Upper lobe of right lung (tissue), 1 donor: Measurements from ENCODE around the gene STX18. TPM values are rescaled to one million over a fixed set of nuclear protein-coding genes. Genes with fewer than 3 reads are reported as not detected.

Source experiments
- ATAC-seq: fragments of 200-7000 bp; cut with Tn5 transposase; one replicate; pipeline ENCODE4 v1.9.1; 2020; ENCODE audit warnings: mild to moderate bottlenecking, moderate library complexity
- DNase-seq: peaks from one replicate; pipeline ENCODE4 v3.0.0-alpha.2; 2020
- H3K27ac ChIP-seq: fragments of 200-600 bp; one replicate; pipeline ENCODE4 v1.8.0; 2022
- H3K27me3 ChIP-seq: fragments of 200-600 bp; one replicate; pipeline ENCODE4 v1.8.0; 2022; ENCODE audit warnings: mild to moderate bottlenecking
- H3K36me3 ChIP-seq: fragments of 200-600 bp; one replicate; pipeline ENCODE4 v1.8.0; 2022
- H3K4me1 ChIP-seq: fragments of 200-600 bp; one replicate; pipeline ENCODE4 v1.8.0; 2022
- H3K4me3 ChIP-seq: fragments of 200-600 bp; one replicate; pipeline ENCODE4 v1.8.0; 2022; ENCODE audit warnings: mild to moderate bottlenecking
- H3K9me3 ChIP-seq: fragments of 200-600 bp; one replicate; pipeline ENCODE4 v1.8.0; 2022
- intact Hi-C: fragments of 100-400 bp; cut with DNase I; formaldehyde crosslinking; loops from one replicate; pipeline ENCODE4 v1.11.0; 2022
- long read RNA-seq: library from polyadenylated mRNA; unstranded; transcript quantifications from one replicate; pipeline ENCODE4 v2.0.0, GENCODE V29; 2021
- total RNA-seq: library from RNA; stranded (reverse); fragmentation: NEBNext Ultra II Directional; extraction: Animal tissue kit (Norgen Biotek cat#: 25700); gene quantifications from one replicate; pipeline ENCODE4 v1.2.1, GENCODE V29; 2021
- TF ChIP-seq, protein P1 (sequence below): fragments of 200-600 bp; IDR thresholded peaks from one replicate; pipeline ENCODE4 v1.8.0; 2022; ENCODE audit warnings: antibody characterized with exemption
- donor health status: DM: no; HTN: yes; CAD: no; lungs with severe emphysema.

STX18 gene
- total RNA-seq: 22.1 TPM
- long read RNA-seq, transcript STX18-201 (11 exons, 2,138 nt): major isoform, 43 of 52 reads
- long read RNA-seq, partial matches to known transcripts: 1 of 52 reads
- long read RNA-seq, other reads (novel, unspliced or antisense): 8 of 52 reads

DNA sequence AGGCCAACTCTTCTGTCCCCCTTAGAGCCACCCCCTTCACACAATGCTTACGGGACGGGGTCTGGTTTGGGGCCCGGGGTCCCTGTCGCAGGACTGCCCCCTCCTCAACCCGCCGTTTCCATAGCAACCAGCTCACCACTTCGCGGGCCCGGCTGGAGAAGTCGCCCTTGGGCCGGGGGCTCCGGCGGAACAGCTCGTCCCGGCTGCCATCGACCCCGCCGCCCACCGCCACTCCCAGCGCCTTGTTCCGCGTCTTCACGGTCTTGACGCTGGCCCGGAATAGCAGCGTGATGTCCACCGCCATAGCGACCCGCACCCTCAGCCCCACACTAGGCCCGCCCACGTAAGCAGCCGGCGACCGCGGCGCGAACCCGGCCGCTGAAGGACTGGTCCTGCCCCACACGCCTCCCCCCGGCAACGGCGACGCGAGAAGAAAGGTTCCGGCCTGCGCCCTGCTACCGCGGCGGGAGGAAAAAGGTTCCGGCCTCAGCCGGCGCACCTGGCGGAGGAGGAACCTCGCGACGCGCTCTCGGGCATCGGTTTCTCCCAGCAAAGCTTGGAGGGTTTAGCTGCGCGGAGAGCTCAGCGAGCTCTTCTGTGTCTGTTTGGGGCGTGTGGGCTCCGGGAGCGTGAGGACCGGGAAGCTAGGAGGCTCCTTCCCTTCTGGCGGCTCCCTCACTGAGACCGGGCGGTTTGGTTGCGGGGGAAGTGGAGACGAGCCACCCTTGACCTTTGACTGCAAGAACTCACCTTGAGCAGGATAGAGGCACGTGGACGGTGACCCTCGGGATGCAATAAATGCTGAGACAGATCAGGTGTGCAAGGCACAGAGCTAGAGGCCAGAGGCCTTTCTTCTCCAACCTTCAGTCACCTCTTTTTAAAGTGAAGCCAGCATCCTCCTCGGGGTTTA, at the start of gene STX18:
Gene STX18, minus strand, starts transcription at position 388 of the 910 bp plus-strand sequence. Its CDS starts 84 bp downstream, at position 304.
- peak within 1 kb of the TSS; percentile 94 for H3K4me3 ChIP-seq
- H3K36me3 ChIP-seq: no peaks in the 10 kb centered on the region
- no peaks in the 10 kb centered on the region for H3K27me3 ChIP-seq
- H3K27ac ChIP-seq: peak within 1 kb of the TSS; percentile 93
- peaks cover 32% of the 10 kb centered on the region for H3K4me1 ChIP-seq
- intact Hi-C loops: no loop called here
- peak; percentile 98 for ATAC-seq
- H3K9me3 ChIP-seq: no peaks in the 10 kb centered on the region
- TF ChIP-seq, protein P1, sequence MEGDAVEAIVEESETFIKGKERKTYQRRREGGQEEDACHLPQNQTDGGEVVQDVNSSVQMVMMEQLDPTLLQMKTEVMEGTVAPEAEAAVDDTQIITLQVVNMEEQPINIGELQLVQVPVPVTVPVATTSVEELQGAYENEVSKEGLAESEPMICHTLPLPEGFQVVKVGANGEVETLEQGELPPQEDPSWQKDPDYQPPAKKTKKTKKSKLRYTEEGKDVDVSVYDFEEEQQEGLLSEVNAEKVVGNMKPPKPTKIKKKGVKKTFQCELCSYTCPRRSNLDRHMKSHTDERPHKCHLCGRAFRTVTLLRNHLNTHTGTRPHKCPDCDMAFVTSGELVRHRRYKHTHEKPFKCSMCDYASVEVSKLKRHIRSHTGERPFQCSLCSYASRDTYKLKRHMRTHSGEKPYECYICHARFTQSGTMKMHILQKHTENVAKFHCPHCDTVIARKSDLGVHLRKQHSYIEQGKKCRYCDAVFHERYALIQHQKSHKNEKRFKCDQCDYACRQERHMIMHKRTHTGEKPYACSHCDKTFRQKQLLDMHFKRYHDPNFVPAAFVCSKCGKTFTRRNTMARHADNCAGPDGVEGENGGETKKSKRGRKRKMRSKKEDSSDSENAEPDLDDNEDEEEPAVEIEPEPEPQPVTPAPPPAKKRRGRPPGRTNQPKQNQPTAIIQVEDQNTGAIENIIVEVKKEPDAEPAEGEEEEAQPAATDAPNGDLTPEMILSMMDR: no peak
- peak; percentile 95 for DNase-seq

DNA sequence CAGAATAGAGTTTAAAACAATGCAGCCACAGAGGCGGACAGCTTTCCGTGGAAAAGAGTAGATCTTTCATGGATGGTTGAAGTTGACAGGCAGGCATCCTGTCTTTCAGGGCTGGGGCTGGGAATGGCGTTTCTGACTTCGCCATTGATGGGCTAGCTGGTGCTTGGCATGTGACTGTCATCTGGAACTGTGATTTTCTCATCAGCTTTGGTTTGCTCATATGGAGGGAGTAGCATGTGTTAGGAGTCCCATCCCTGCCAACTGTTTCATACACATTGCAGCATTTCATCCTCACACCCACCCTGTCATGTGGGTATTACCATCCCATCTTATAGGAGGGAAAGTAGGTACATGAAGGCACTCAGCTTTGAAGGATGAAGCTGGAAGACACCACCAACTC, 49.2 kb upstream of the STX18 start:
- Histone ChIP-seq H3K27me3 (no peaks in the 10 kb centered on the region), H3K36me3 (no peaks in the 10 kb centered on the region), H3K4me3 (no peak overlapping the region), H3K9me3 (peaks cover 8% of the 10 kb centered on the region), H3K27ac (no peak overlapping the region), H3K4me1 (no peaks in the 10 kb centered on the region)
- intact Hi-C loops: no loop called here
- TF ChIP-seq, protein P1: no peak
- no peak for DNase-seq
- no peak for ATAC-seq

DNA sequence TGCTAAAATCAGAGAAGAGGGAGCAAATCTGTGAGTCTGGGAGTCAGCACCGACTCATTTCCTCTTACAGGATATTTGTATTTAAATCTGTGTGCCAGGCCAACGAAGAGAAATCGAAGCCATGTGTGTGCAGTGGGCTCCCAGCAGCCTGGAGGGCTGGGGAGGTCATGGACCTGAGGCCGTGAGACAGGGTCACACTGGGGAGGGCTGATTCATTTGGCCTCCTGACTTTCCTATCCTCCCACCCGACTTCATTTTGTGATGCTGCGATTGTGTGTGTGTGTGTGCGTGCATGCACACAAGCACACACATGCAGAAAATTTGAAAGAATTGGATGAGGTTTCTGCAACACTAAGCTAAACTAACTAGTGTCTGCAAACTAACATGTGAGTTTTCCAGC, 48.7 kb upstream of the STX18 start:
- Histone ChIP-seq H3K4me1 (no peaks in the 10 kb centered on the region), H3K4me3 (no peak overlapping the region), H3K27ac (no peak overlapping the region), H3K27me3 (no peaks in the 10 kb centered on the region), H3K9me3 (peaks cover 6% of the 10 kb centered on the region), H3K36me3 (no peaks in the 10 kb centered on the region)
- DNase-seq: no peak
- TF ChIP-seq, protein P1: no peak
- intact Hi-C loops: no loop called here
- ATAC-seq: no peak

DNA sequence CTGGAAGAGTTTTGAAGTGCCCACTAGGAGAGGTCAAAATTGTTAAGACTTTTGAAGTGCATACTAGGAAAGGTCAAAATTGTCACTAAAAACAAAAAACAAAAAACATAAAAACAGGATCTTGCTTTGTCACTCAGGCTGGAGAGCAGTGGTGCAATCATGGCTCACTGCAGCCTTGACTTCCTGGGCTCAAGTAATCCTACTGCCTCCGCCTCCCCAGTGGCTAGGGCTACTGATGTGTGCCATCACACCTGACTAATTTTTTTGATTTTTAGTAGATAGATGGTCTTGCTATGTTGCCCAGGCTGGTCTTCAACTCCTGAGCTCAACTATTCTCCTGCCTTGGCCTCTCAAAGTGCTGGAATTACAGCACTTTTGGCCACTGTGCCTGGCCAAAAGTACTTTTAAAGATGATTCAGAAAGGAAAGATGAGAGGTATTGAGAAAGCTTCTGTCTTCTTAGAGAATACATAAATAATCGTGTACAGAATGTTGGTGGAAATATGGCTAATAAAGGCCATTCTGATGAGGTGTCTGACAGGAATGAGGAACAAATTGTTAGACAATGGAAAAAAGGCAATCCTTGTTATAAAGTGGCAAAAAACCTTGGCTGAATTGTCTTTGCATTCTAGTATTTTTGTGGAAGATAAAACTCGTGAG, 43.3 kb upstream of the STX18 start:
- intact Hi-C loops: no loop called here
- TF ChIP-seq, protein P1: no peak
- no peak for ATAC-seq

DNA sequence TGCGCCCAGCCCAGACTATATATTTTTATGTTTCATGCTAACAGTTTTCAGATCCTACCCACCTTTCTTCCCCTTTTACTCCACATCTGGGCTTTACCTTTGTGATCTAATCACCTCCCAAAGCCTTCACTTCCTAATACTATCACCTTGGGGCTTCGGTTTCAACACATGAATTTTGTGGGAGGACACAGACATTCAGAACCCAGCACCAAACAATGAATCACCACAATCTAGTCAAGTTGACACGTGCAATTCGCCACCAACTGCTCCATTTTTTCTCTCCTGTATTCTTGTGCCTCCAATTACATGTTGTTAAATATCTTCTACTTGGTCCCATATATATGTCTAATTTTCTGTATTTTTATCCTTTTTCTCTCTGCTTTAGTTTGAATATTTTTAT, 41.8 kb upstream of the STX18 start:
- Histone ChIP-seq H3K4me1 (no peaks in the 10 kb centered on the region), H3K36me3 (no peaks in the 10 kb centered on the region), H3K9me3 (no peaks in the 10 kb centered on the region), H3K27me3 (no peaks in the 10 kb centered on the region), H3K4me3 (no peak overlapping the region), H3K27ac (no peak overlapping the region)
- intact Hi-C loops: no loop called here
- TF ChIP-seq, protein P1: no peak
- DNase-seq: no peak
- ATAC-seq: no peak

More for the DNA sequence above, 43.3 kb upstream of the STX18 start:
- no peaks in the 10 kb centered on the region for H3K36me3 ChIP-seq
- no peaks in the 10 kb centered on the region for H3K27me3 ChIP-seq
- H3K4me1 ChIP-seq: no peaks in the 10 kb centered on the region
- DNase-seq: no peak
- no peak overlapping the region for H3K4me3 ChIP-seq
- no peak overlapping the region for H3K27ac ChIP-seq
- H3K9me3 ChIP-seq: no peaks in the 10 kb centered on the region
